ENCODE results near the gene NDRG3. TPM values are rescaled to one million over a fixed set of nuclear protein-coding genes. Genes with fewer than 3 reads are reported as not detected.
A peak's percentile ranks its signal among the peaks of the same experiment; 100 is the strongest.

The NDRG3 gene
- total RNA-seq, 1 donor from 2014 or later = 24.7 TPM

- Mint-ChIP-seq H3K4me3 (ENCODE audit: low read depth) (no peak overlapping the region), H3K4me1 (ENCODE audit: low read depth) (no peaks in the 10 kb centered on the region), H3K36me3 (ENCODE audit: insufficient read depth) (peaks cover 2% of the 10 kb centered on the region), H3K27ac (no peak overlapping the region), H3K9me3 (ENCODE audit: low read depth) (no peaks in the 10 kb centered on the region), H3K27me3 (no peaks in the 10 kb centered on the region)
- no peak for DNase-seq (ENCODE audit: low spot score, unreplicated experiment)
- no peak for TF ChIP-seq CTCF (IDR thresholded peaks at IDR 0.05; ENCODE audit: unreplicated experiment)
Measured at GRCh38 chr20:36686944-36687343, 58.9 kb downstream of the NDRG3 start.

GRCh38 chr20:36686504-36686903, 59.4 kb downstream of the NDRG3 start:
- no peaks in the 10 kb centered on the region for H3K4me1 Mint-ChIP-seq (ENCODE audit: low read depth)
- DNase-seq (ENCODE audit: low spot score, unreplicated experiment) = no peak
- TF ChIP-seq CTCF (IDR thresholded peaks at IDR 0.05; ENCODE audit: unreplicated experiment) = no peak

GRCh38 chr20:36684747-36685146, 61.1 kb downstream of the NDRG3 start:
- Mint-ChIP-seq H3K27ac (no peak overlapping the region), H3K9me3 (ENCODE audit: low read depth) (no peaks in the 10 kb centered on the region), H3K4me3 (ENCODE audit: low read depth) (no peak overlapping the region), H3K4me1 (ENCODE audit: low read depth) (no peaks in the 10 kb centered on the region), H3K27me3 (no peaks in the 10 kb centered on the region), H3K36me3 (ENCODE audit: insufficient read depth) (peaks cover 4% of the 10 kb centered on the region)
- DNase-seq (ENCODE audit: low spot score, unreplicated experiment) = no peak
- no peak for TF ChIP-seq CTCF (IDR thresholded peaks at IDR 0.05; ENCODE audit: unreplicated experiment)

More at GRCh38 chr20:36686504-36686903, 59.4 kb downstream of the NDRG3 start:
- H3K9me3 Mint-ChIP-seq (ENCODE audit: low read depth) = no peaks in the 10 kb centered on the region
- H3K27ac Mint-ChIP-seq = no peak overlapping the region
- no peak overlapping the region for H3K4me3 Mint-ChIP-seq (ENCODE audit: low read depth)
- peaks cover 2% of the 10 kb centered on the region for H3K36me3 Mint-ChIP-seq (ENCODE audit: insufficient read depth)
- H3K27me3 Mint-ChIP-seq = no peaks in the 10 kb centered on the region

DNA sequence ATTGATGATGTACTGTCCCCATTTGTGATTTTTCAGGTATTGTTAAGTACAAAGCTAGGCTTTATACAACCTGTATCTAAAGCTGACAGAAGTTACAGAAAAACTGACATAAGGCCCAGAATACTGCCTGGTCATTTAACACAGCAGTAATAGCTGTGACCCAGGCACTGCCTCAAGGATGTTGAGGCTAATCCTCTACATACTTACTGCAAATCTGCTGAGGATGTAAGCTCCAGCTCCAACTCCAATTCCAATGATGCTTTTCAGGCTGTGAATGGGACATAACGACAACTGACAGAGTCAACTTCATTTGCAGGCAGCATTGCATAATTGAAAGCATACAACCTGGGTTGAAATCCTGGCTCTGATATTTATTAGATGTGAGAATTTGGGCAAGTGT, 63.6 kb downstream of the NDRG3 start:
- no peaks in the 10 kb centered on the region for H3K9me3 Mint-ChIP-seq (ENCODE audit: low read depth)
- no peak for TF ChIP-seq CTCF (IDR thresholded peaks at IDR 0.05; ENCODE audit: unreplicated experiment)
- no peaks in the 10 kb centered on the region for H3K27me3 Mint-ChIP-seq
- H3K27ac Mint-ChIP-seq = no peak overlapping the region
- no peak for DNase-seq (ENCODE audit: low spot score, unreplicated experiment)
- peaks cover 8% of the 10 kb centered on the region for H3K4me1 Mint-ChIP-seq (ENCODE audit: low read depth)
- H3K4me3 Mint-ChIP-seq (ENCODE audit: low read depth) = no peak overlapping the region
- peaks cover 5% of the 10 kb centered on the region for H3K36me3 Mint-ChIP-seq (ENCODE audit: insufficient read depth)

GRCh38 chr20:36677422-36677771, 68.5 kb downstream of the NDRG3 start:
- H3K36me3 Mint-ChIP-seq (ENCODE audit: insufficient read depth) = peaks cover 4% of the 10 kb centered on the region
- peak overlapping the region; percentile 92 for H3K27ac Mint-ChIP-seq
- peaks cover 9% of the 10 kb centered on the region for H3K4me1 Mint-ChIP-seq (ENCODE audit: low read depth)
- no peaks in the 10 kb centered on the region for H3K27me3 Mint-ChIP-seq
- H3K4me3 Mint-ChIP-seq (ENCODE audit: low read depth) = peak overlapping the region; percentile 85
- peak; percentile 47 for TF ChIP-seq CTCF (IDR thresholded peaks at IDR 0.05; ENCODE audit: unreplicated experiment)
- no peaks in the 10 kb centered on the region for H3K9me3 Mint-ChIP-seq (ENCODE audit: low read depth)
- no peak for DNase-seq (ENCODE audit: low spot score, unreplicated experiment)

Measured in progenitor cell of endocrine pancreas (in vitro differentiated cells).